Sciatic nerve (tissue), 2 donors: ENCODE measurements around the gene ZDHHC21. TPM values are rescaled to one million over a fixed set of nuclear protein-coding genes. Genes with fewer than 3 reads are reported as not detected.
"Not testable (repeated sequence)": the region's sequence is repeated elsewhere in the genome, so short reads cannot be mapped to it uniquely, and the experiment has no call there.

Source experiments
- ATAC-seq: fragments of 200-7000 bp; cut with Tn5 transposase; one replicate; pipeline ENCODE4 v1.9.1; 2020; ENCODE audit warnings: mild to moderate bottlenecking, moderate library complexity
- DNase-seq: peaks from one replicate; pipeline ENCODE4 v3.0.0-alpha.2; 2020; ENCODE audit warnings: low spot score
- intact Hi-C: fragments of 100-400 bp; cut with DNase I; formaldehyde crosslinking; loops from one replicate; pipeline ENCODE4 v1.14.2; 2022
- total RNA-seq: library from RNA; stranded (reverse); fragmentation: NEBNext Ultra II Directional; extraction: Animal tissue kit (Norgen Biotek cat#: 25700); gene quantifications from one replicate; pipeline ENCODE4 v1.2.1, GENCODE V29; 2021
- donor health status: DM: no; HTN: no; CAD: no.
- donor health status: DM: no; HTN: no; CAD: no.

ZDHHC21 gene
- total RNA-seq, 1 donor from 2014 or later: 16.9 TPM

- intact Hi-C loops: no loop called here
- ATAC-seq: no peak
- no peak for DNase-seq
Measured at GRCh38 chr9:14687042-14687719, 6.1 kb downstream of the ZDHHC21 start.

DNA sequence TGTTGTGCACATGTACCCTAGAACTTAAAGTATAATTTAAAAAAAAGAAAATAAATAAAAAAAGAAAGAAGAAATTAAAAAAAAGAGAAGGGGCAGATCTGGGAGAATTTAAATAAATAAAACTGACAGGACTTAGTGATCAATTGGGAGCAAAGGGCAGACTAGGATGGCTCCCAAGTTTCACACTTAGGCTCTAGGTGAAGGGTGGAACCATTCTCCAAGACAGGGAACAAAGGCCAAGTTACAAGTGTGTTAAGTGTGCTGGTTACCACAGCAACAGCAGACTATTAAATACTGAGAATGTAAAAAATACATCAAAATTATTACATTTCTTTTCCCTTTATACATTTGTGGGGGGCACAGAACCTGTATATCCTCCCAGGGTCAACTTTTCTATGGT is 7.1 kb downstream of the ZDHHC21 start:
- no peak for ATAC-seq
- intact Hi-C loops: no loop called here
- DNase-seq: no peak

DNA sequence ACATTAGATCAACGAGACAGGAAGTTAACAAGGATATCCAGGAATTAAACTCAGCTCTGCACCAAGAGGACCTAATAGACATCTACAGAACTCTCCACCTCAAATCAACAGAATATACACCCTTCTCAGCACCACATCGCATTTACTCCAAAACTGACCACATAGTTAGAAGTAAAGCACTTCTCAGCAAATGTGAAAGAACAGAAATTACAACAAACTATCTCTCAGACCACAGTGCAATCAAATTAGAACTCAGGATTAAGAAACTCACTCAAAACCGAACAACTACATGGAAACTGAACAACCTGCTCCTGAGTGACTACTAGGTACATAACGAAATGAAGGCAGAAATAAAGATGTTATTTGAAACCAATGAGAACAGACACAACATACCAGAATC is 10.6 kb downstream of the ZDHHC21 start:
- DNase-seq, intact Hi-C loops, ATAC-seq: not testable (repeated sequence)

- ATAC-seq (no peak), DNase-seq (no peak)
- intact Hi-C loops: no loop called here
Measured at GRCh38 chr9:14678776-14679175, 14.5 kb downstream of the ZDHHC21 start.

DNA sequence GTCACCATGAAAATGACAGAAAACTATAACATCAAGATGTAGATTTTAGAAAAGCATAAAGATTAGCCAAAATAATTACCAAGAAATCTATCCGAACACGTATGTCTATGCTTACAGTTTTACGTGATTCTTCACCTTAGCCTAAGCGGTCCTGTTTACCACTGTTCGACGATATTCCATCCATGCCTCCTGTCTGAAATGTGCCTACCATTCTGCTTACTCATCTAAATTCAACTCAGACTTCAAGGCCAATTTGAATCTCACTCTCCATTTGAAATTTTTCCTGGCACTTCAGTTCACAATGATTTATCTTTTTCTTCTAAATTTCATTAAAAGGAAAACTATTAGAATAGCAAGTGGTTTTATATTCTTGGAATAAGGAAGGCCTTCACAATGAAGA is 15.4 kb downstream of the ZDHHC21 start:
- intact Hi-C loops: no loop called here
- no peak for ATAC-seq
- DNase-seq: no peak

- no peak for DNase-seq
- intact Hi-C loops: no loop called here
Measured at GRCh38 chr9:14677396-14677795, 15.8 kb downstream of the ZDHHC21 start.

GRCh38 chr9:14674630-14675029 is 18.6 kb downstream of the ZDHHC21 start:
- no peak for ATAC-seq
- intact Hi-C loops: no loop called here
- DNase-seq: no peak

More at GRCh38 chr9:14677396-14677795, 15.8 kb downstream of the ZDHHC21 start:
- no peak for ATAC-seq

- DNase-seq: no peak
- ATAC-seq: no peak
- intact Hi-C loops: no loop called here
Measured at GRCh38 chr9:14671377-14671776, 21.9 kb downstream of the ZDHHC21 start.

- no peak for DNase-seq
Measured at GRCh38 chr9:14670718-14671117, 22.5 kb downstream of the ZDHHC21 start.

DNA sequence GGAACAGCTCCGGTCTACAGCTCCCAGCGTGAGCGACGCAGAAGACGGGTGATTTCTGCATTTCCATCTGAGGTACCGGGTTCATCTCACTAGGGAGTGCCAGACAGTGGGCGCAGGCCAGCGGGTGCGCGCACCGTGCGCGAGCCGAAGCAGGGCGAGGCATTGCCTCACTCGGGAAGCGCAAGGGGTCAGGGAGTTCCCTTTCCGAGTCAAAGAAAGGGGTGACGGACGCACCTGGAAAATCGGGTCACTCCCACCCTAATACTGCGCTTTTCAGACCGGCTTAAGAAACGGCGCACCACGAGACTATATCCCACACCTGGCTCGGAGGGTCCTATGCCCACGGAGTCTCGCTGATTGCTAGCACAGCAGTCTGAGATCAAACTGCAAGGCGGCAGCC is 29.2 kb downstream of the ZDHHC21 start:
- ATAC-seq, DNase-seq, intact Hi-C loops: not testable (repeated sequence)

More at GRCh38 chr9:14670718-14671117, 22.5 kb downstream of the ZDHHC21 start:
- intact Hi-C loops: no loop called here
- no peak for ATAC-seq

DNA sequence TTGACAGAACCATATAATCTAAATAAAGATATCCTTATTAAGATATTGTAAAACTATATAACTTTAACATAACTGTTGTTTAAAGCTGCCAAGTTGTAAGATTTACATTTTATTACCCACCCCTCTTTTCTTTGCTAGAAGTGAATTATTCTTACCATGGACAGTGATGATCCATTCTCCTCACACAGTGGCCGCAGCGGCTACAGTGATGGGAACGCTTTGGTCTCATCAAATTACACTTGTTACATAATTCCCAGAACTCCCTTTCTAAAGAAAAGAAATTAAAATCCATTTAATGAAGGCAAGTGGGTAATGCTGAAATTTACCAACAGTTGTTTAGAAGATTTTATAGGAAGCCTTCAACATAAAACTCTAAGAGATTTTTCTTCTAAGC is 31.2 kb downstream of the ZDHHC21 start:
- ATAC-seq: no peak
- no peak for DNase-seq
- intact Hi-C loops: no loop called here

GRCh38 chr9:14661421-14662059 is 31.7 kb downstream of the ZDHHC21 start:
- intact Hi-C loops: no loop called here
- ATAC-seq (no peak), DNase-seq (no peak)

DNA sequence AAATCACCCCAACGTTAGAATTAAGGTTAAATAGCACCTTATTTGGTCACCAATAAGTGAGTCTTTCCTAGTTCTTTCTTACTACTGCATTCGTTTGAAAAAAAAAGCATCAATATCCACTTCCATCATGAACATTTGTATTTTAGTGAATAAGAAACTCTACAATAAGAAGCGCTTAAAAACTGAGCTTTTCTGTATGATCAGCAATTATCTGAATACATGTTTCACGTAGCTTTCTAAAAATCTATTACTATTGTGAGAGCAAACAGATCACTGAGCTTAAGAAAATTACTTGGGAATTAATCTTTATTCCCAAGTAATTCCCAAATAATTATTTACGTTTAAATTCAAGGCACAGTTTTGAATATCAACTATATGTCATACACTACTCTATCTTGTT is 32.5 kb downstream of the ZDHHC21 start:
- ATAC-seq: no peak
- intact Hi-C loops: no loop called here
- no peak for DNase-seq

DNA sequence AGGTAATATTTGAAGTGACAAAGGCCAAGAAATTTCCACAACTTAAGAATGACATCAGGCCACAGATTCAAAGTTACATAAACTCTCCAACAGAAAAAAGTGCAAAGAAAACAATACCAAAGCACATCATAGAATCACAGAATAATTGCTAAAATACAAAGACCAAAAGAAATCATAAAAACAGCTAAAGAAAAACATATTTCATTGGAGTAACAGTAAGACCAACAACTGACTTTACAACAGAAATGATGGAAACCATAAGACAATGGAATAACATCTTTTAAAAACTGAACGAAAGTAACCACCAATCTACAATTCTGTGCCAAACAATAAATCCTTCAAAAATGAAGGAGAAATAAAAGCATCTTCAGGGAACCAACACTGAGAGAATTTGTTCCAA is 38.3 kb downstream of the ZDHHC21 start:
- DNase-seq: no peak
- ATAC-seq: no peak
- intact Hi-C loops: no loop called here

DNA sequence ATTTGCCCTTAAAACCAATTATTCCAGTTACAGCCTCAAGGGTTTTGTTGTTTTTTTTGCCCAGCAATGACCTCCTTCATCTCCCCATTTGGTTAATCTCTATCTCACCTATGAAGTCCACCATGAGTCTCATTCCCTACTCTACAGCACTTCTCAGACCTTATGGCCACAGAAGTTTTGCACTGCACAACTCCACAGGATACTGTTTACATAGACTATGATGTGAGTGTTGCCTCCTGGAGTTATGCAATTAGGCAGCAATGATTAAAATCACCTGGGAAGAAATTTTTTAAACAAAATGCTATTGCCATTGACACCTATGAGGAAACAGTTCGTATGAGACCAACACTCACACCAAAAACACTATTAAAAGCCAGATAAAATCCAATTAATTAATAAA is 39.7 kb downstream of the ZDHHC21 start:
- intact Hi-C loops: no loop called here
- DNase-seq (no peak), ATAC-seq (no peak)

- intact Hi-C loops: no loop called here
- ATAC-seq (peak; percentile 48), DNase-seq (no peak)
Measured at GRCh38 chr9:14652729-14653377, 40.4 kb downstream of the ZDHHC21 start.

GRCh38 chr9:14650596-14650995 is 42.6 kb downstream of the ZDHHC21 start:
- intact Hi-C loops: no loop called here
- DNase-seq (no peak), ATAC-seq (no peak)

- intact Hi-C loops: no loop called here
- no peak for ATAC-seq
- no peak for DNase-seq
Measured at GRCh38 chr9:14645648-14646047, 47.6 kb downstream of the ZDHHC21 start.

- no peak for DNase-seq
Measured at GRCh38 chr9:14640967-14641366, 52.3 kb downstream of the ZDHHC21 start.

DNA sequence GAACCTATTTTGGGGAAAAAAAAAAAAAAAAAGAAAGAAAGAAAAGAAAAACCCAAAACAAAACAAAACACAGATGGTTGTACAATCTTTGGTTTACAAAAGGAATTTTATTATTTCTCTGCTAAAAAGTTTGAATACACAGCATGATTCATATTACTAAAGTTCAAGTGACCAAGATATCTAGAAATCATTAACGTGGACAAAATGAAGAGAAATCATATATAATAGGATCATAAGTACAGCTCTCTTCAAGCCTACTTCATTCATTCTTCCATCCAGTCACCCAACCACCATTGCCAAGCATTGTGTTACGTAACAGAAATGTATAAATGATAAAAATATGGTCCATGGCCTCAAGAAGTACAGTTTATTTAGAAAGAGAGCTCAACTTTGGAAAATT is 52.9 kb downstream of the ZDHHC21 start:
- ATAC-seq: no peak
- DNase-seq: no peak
- intact Hi-C loops: no loop called here

More at GRCh38 chr9:14640967-14641366, 52.3 kb downstream of the ZDHHC21 start:
- ATAC-seq: no peak
- intact Hi-C loops: no loop called here
